B cell (primary cell): ENCODE measurements around the gene PABPN1. TPM values are rescaled to one million over a fixed set of nuclear protein-coding genes. Genes with fewer than 3 reads are reported as not detected.

ENCODE experiments used
- ATAC-seq: fragments of 200-7000 bp; cut with Tn5 transposase; one replicate; pipeline ENCODE4 v1.10.0; 2021; ENCODE audit warnings: low read depth, mild to moderate bottlenecking, moderate number of reproducible peaks, moderate library complexity
- CTCF ChIA-PET: fragments of 350-600 bp; sonication (Branson Sonifier 250); formaldehyde crosslinking; loops from one replicate; lab custom pipeline; 2021; ENCODE audit warnings: antibody characterized with exemption, inconsistent platforms; lab: Charles Lee
- POLR2A ChIA-PET: fragments of 350-600 bp; sonication (Branson Sonifier 250); formaldehyde crosslinking; loops from one replicate; lab custom pipeline; 2021; ENCODE audit warnings: antibody characterized with exemption; lab: Charles Lee
- DNase-seq: peaks from one replicate; pipeline ENCODE4 v3.0.0; 2013
- H2AFZ ChIP-seq: 2 replicates; pipeline ENCODE4 v1.6.1; 2012; ENCODE audit warnings: mild to moderate bottlenecking, low read depth, low read length; ENCODE audit not compliant: insufficient read depth, poor library complexity, severe bottlenecking
- H3K27ac ChIP-seq, 2 donors: 1 replicate in 1 of 2; 2 replicates in 1 of 2; pipeline ENCODE4 v1.5.1; 2012 to 2013; ENCODE audit warnings: low read length in 2 of 2, mild to moderate bottlenecking in 2 of 2, moderate library complexity in 1 of 2
- H3K27me3 ChIP-seq, 4 experiments: fragments of 200-600 bp in 1 of 4; sonication (generic) in 1 of 4; replicated peaks in 1 of 4; 1 replicate in 2 of 4; 2 replicates in 2 of 4; pipeline versions ENCODE4 v1.6.1 to v1.7.0; 2013 to 2016; ENCODE audit warnings: low read length in 3 of 4, mild to moderate bottlenecking in 2 of 4, mixed read lengths in 1 of 4, moderate library complexity in 1 of 4; ENCODE audit not compliant: insufficient read depth in 4 of 4, control insufficient read depth in 3 of 4; ENCODE audit errors: control extremely low read depth in 1 of 4
- H3K36me3 ChIP-seq, 2 experiments: replicated peaks in 1 of 2; 1 replicate in 1 of 2; 2 replicates in 1 of 2; pipeline versions ENCODE4 v1.6.1 to v1.7.1; 2013; ENCODE audit warnings: low read length in 1 of 2; ENCODE audit not compliant: insufficient read depth in 2 of 2, control insufficient read depth in 1 of 2; ENCODE audit errors: control extremely low read depth in 1 of 2, extremely low read depth in 1 of 2
- H3K4me1 ChIP-seq, 2 donors: fragments of 200-600 bp in 1 of 2; sonication (generic) in 1 of 2; 1 replicate in 1 of 2; 2 replicates in 1 of 2; pipeline versions ENCODE4 v1.5.1 to v1.6.1; 2013 to 2017; ENCODE audit warnings: low read length in 2 of 2; ENCODE audit not compliant: control insufficient read depth in 2 of 2, insufficient read depth in 2 of 2
- H3K4me2 ChIP-seq: replicated peaks from 2 replicates; pipeline ENCODE3; 2012; ENCODE audit warnings: mild to moderate bottlenecking, low read depth, low read length; ENCODE audit not compliant: poor library complexity, severe bottlenecking
- H3K4me3 ChIP-seq, 5 experiments: fragments of 200-600 bp in 1 of 5; sonication (generic) in 1 of 5; 1 replicate in 3 of 5; 2 replicates in 2 of 5; pipeline versions ENCODE4 v1.5.1 to v1.7.0; 2011 to 2016; ENCODE audit warnings: low read length in 4 of 5, mild to moderate bottlenecking in 4 of 5, low read depth in 2 of 5, control low read depth in 1 of 5, moderate library complexity in 1 of 5; ENCODE audit not compliant: insufficient read depth in 1 of 5; ENCODE audit errors: control extremely low read depth in 1 of 5, extremely low read depth in 1 of 5
- H3K79me2 ChIP-seq: fragments of 200-600 bp; sonication (generic); one replicate; pipeline ENCODE4 v1.6.0; 2016; ENCODE audit warnings: low read length; ENCODE audit not compliant: control insufficient read depth, insufficient read depth
- H3K9ac ChIP-seq: fragments of 200-600 bp; sonication (generic); 2 replicates; pipeline ENCODE4 v1.6.1; 2017; ENCODE audit warnings: mild to moderate bottlenecking, low read length, moderate library complexity
- H3K9me3 ChIP-seq, 3 donors: one replicate each; pipeline versions ENCODE4 v1.6.1 to v1.7.1; 2013; ENCODE audit warnings: low read length in 2 of 3; ENCODE audit not compliant: control insufficient read depth in 2 of 3, insufficient read depth in 1 of 3; ENCODE audit errors: control extremely low read depth in 1 of 3
- H4K20me1 ChIP-seq: 2 replicates; pipeline ENCODE4 v1.6.0; 2012; ENCODE audit warnings: mild to moderate bottlenecking, low read length; ENCODE audit not compliant: insufficient read depth, control insufficient read depth, poor library complexity, severe bottlenecking
- H3K27ac Mint-ChIP-seq: one replicate; pipeline ENCODE4 v1.8.0; 2021; ENCODE audit warnings: mixed read lengths
- H3K27me3 Mint-ChIP-seq: one replicate; pipeline ENCODE4 v1.8.0; 2021; ENCODE audit warnings: mixed read lengths
- H3K4me1 Mint-ChIP-seq: one replicate; pipeline ENCODE4 v1.8.0; 2021; ENCODE audit warnings: mixed read lengths
- H3K4me3 Mint-ChIP-seq: one replicate; pipeline ENCODE4 v1.8.0; 2021; ENCODE audit warnings: mixed read lengths
- H3K9me3 Mint-ChIP-seq: one replicate; pipeline ENCODE4 v1.8.0; 2022; ENCODE audit warnings: mixed read lengths; ENCODE audit not compliant: insufficient read depth
- EZH2 ChIP-seq: IDR thresholded peaks from 2 replicates; pipeline ENCODE4 v1.6.1; 2012; ENCODE audit warnings: borderline replicate concordance, low read depth, mild to moderate bottlenecking, moderate library complexity, low read length; ENCODE audit not compliant: insufficient read depth, poor library complexity, severe bottlenecking
- WGBS: methylation state at CpG from one replicate; pipeline ENCODE4 v1.1.5; 2013; ENCODE audit warnings: missing lambda C conversion rate; ENCODE audit not compliant: insufficient coverage; 5-methylcytosine and 5-hydroxymethylcytosine counted together
- intact Hi-C: fragments of 100-400 bp; cut with micrococcal nuclease; formaldehyde crosslinking; loops from one replicate; pipeline ENCODE4 v1.10.0; 2022
- polyA plus RNA-seq: library from polyadenylated mRNA; depleted of rRNA; stranded (reverse); fragments of >200 nt; gene quantifications from 2 replicates; pipeline ENCODE4 v1.2.3, GENCODE V29; 2012
- total RNA-seq, 2 donors: library from RNA; stranded (reverse); fragments of 120-200 nt in 1 of 2; gene quantifications; 1 replicate in 1 of 2; 2 replicates in 1 of 2; pipeline versions ENCODE4 v1.2.3 to v1.2.4, GENCODE V29; 2013 to 2022
- TF ChIP-seq, protein P1 (sequence below): fragments of 200-600 bp; IDR thresholded peaks from one replicate; pipeline ENCODE4 v1.8.0; 2022; ENCODE audit warnings: antibody characterized with exemption, mild to moderate bottlenecking

Gene PABPN1
- total and polyA plus RNA-seq, 2 donors (not counting 1 experiment from before 2014, with no cell fraction given), result 283 to 293 TPM

- H3K27me3 ChIP-seq, result no peaks in the 10 kb centered on the region
- H2AFZ ChIP-seq, result peak overlapping the region; percentile 71
- CTCF ChIA-PET, result interaction anchor here (1.0 to 8.6 kb wide), 8 partner anchors 15 to 228 kb away, joined by 3 to 56 read pairs (median 6); partner anchors contain the start of genes ACIN1, C14orf119, HOMEZ and PABPN1
- DNase-seq (peak; percentile 64), ATAC-seq (no peak)
- peak overlapping the region; percentile 95 for H3K27ac Mint-ChIP-seq
- peaks cover 30% of the 10 kb centered on the region for H3K4me1 Mint-ChIP-seq
- no peaks in the 10 kb centered on the region for H3K27me3 Mint-ChIP-seq
- H3K4me1 ChIP-seq, result peaks cover 17 to 20% of the 10 kb centered on the region in 2 donors
- peak overlapping the region; percentile 98 for H3K4me3 Mint-ChIP-seq
- H4K20me1 ChIP-seq, result no peaks in the 10 kb centered on the region
- H3K4me2 ChIP-seq, result peak overlapping the region; percentile 98
- no peak for TF ChIP-seq EZH2
- TF ChIP-seq, protein P1, sequence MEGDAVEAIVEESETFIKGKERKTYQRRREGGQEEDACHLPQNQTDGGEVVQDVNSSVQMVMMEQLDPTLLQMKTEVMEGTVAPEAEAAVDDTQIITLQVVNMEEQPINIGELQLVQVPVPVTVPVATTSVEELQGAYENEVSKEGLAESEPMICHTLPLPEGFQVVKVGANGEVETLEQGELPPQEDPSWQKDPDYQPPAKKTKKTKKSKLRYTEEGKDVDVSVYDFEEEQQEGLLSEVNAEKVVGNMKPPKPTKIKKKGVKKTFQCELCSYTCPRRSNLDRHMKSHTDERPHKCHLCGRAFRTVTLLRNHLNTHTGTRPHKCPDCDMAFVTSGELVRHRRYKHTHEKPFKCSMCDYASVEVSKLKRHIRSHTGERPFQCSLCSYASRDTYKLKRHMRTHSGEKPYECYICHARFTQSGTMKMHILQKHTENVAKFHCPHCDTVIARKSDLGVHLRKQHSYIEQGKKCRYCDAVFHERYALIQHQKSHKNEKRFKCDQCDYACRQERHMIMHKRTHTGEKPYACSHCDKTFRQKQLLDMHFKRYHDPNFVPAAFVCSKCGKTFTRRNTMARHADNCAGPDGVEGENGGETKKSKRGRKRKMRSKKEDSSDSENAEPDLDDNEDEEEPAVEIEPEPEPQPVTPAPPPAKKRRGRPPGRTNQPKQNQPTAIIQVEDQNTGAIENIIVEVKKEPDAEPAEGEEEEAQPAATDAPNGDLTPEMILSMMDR, result no peak
- peak overlapping the region; percentile 69 to 80 (median 76) for H3K4me3 ChIP-seq
- POLR2A ChIA-PET, result interaction anchor here (2.1 to 5.0 kb wide), 3 partner anchors 15 to 206 kb away, joined by 11 to 84 read pairs (median 26); partner anchors contain the start of genes ACIN1, C14orf119, HOMEZ and PABPN1
- peaks cover 0 to 14% of the 10 kb centered on the region in 2 experiments for H3K36me3 ChIP-seq
- peaks cover 6% of the 10 kb centered on the region for H3K79me2 ChIP-seq
- intact Hi-C loops, result loop anchor here (1.0 to 10.0 kb wide), 15 partner anchors 14 to 1918 kb away; partner anchors contain the start of genes ACIN1, C14orf119, HOMEZ and MDP1
- no peaks in the 10 kb centered on the region for H3K9me3 Mint-ChIP-seq
- 10% methylated on average over 7 of the region's 13 CpGs for WGBS
- H3K9ac ChIP-seq, result peak overlapping the region; percentile 86
- no peaks in the 10 kb centered on the region for H3K9me3 ChIP-seq
- H3K27ac ChIP-seq, result peak overlapping the region; percentile 95 to 96
Measured at GRCh38 chr14:23300687-23301223, 20.5 kb upstream of the PABPN1 start.
